HUES6 (cell line): ENCODE results near the gene CAT.

Source experiments
- H3K27ac ChIP-seq: 2 replicates; pipeline ENCODE4 v1.7.0; 2013; ENCODE audit warnings: low read depth, mild to moderate bottlenecking, low read length, inconsistent platforms
- H3K27me3 ChIP-seq: 2 replicates; pipeline ENCODE4 v1.6.1; 2013; ENCODE audit warnings: low read length; ENCODE audit not compliant: control insufficient read depth, insufficient read depth
- H3K36me3 ChIP-seq: 2 replicates; pipeline ENCODE4 v1.6.1; 2013; ENCODE audit warnings: low read length; ENCODE audit not compliant: control insufficient read depth, insufficient read depth
- H3K4me1 ChIP-seq: 2 replicates; pipeline ENCODE4 v1.6.1; 2013; ENCODE audit warnings: low read length; ENCODE audit not compliant: control insufficient read depth, insufficient read depth
- H3K4me3 ChIP-seq: 2 replicates; pipeline ENCODE4 v1.5.1; 2013; ENCODE audit warnings: low read depth, low read length
- H3K9ac ChIP-seq: one replicate; pipeline ENCODE4 v1.6.1; 2013; ENCODE audit warnings: mild to moderate bottlenecking, low read length
- H3K9me3 ChIP-seq: 2 replicates; pipeline ENCODE4 v1.6.1; 2013; ENCODE audit warnings: low read depth, low read length; ENCODE audit not compliant: control insufficient read depth, insufficient read depth

The CAT gene

GRCh38 chr11:34445956-34446355, 7.2 kb downstream of the CAT start:
- Histone ChIP-seq H3K4me3 (no peak overlapping the region), H3K4me1 (no peaks in the 10 kb centered on the region), H3K9me3 (0 out of 2 replicates have a peak, but pooled peaks cover 4% of the 10 kb centered on the region), H3K27me3 (no peaks in the 10 kb centered on the region), H3K27ac (no peak overlapping the region), H3K36me3 (no peaks in the 10 kb centered on the region), H3K9ac (no peak overlapping the region)

GRCh38 chr11:34446386-34446785, 7.7 kb downstream of the CAT start:
- Histone ChIP-seq H3K27me3 (no peaks in the 10 kb centered on the region), H3K4me3 (no peak overlapping the region), H3K9ac (no peak overlapping the region), H3K36me3 (no peaks in the 10 kb centered on the region), H3K27ac (no peak overlapping the region), H3K4me1 (no peaks in the 10 kb centered on the region), H3K9me3 (0 out of 2 replicates have a peak, but pooled peaks cover 2% of the 10 kb centered on the region)

- Histone ChIP-seq H3K9me3 (no peaks in the 10 kb centered on the region), H3K27me3 (no peaks in the 10 kb centered on the region), H3K9ac (no peak overlapping the region), H3K4me3 (no peak overlapping the region), H3K27ac (no peak overlapping the region), H3K4me1 (no peaks in the 10 kb centered on the region), H3K36me3 (no peaks in the 10 kb centered on the region)
These were observed 8.3 kb downstream of the CAT start for GRCh38 chr11:34447044-34447443.

- no peaks in the 10 kb centered on the region for H3K9me3 ChIP-seq
- H3K36me3 ChIP-seq, result no peaks in the 10 kb centered on the region
- H3K9ac ChIP-seq, result no peak overlapping the region
- H3K27ac ChIP-seq, result no peak overlapping the region
- H3K4me1 ChIP-seq, result no peaks in the 10 kb centered on the region
- H3K4me3 ChIP-seq, result no peak overlapping the region
- no peaks in the 10 kb centered on the region for H3K27me3 ChIP-seq
These were observed 9.7 kb downstream of the CAT start for GRCh38 chr11:34448223-34448994.

- H3K4me3 ChIP-seq, result no peak overlapping the region
- no peak overlapping the region for H3K9ac ChIP-seq
- H3K4me1 ChIP-seq, result no peaks in the 10 kb centered on the region
- H3K27me3 ChIP-seq, result no peaks in the 10 kb centered on the region
- no peaks in the 10 kb centered on the region for H3K36me3 ChIP-seq
- no peaks in the 10 kb centered on the region for H3K9me3 ChIP-seq
- no peak overlapping the region for H3K27ac ChIP-seq
These were observed 10.3 kb downstream of the CAT start for GRCh38 chr11:34449013-34449412.

GRCh38 chr11:34451053-34451452, 12.3 kb downstream of the CAT start:
- Histone ChIP-seq H3K27me3 (no peaks in the 10 kb centered on the region), H3K4me1 (no peaks in the 10 kb centered on the region), H3K36me3 (no peaks in the 10 kb centered on the region), H3K27ac (no peak overlapping the region), H3K4me3 (no peak overlapping the region), H3K9me3 (no peaks in the 10 kb centered on the region), H3K9ac (no peak overlapping the region)

GRCh38 chr11:34454308-34455032, 15.7 kb downstream of the CAT start:
- H3K4me1 ChIP-seq, result peaks cover 8% of the 10 kb centered on the region
- no peaks in the 10 kb centered on the region for H3K36me3 ChIP-seq
- no peak overlapping the region for H3K9ac ChIP-seq
- H3K27me3 ChIP-seq, result no peaks in the 10 kb centered on the region
- H3K9me3 ChIP-seq, result no peaks in the 10 kb centered on the region
- H3K4me3 ChIP-seq, result no peak overlapping the region
- no peak overlapping the region for H3K27ac ChIP-seq

- Histone ChIP-seq H3K27ac (no peak overlapping the region), H3K27me3 (no peaks in the 10 kb centered on the region), H3K36me3 (no peaks in the 10 kb centered on the region), H3K4me1 (peaks cover 8% of the 10 kb centered on the region), H3K9me3 (no peaks in the 10 kb centered on the region), H3K4me3 (no peak overlapping the region), H3K9ac (no peak overlapping the region)
These were observed 18.9 kb downstream of the CAT start for GRCh38 chr11:34457607-34458006.

GRCh38 chr11:34458525-34458924, 19.8 kb downstream of the CAT start:
- Histone ChIP-seq H3K36me3 (no peaks in the 10 kb centered on the region), H3K9me3 (no peaks in the 10 kb centered on the region), H3K27ac (no peak overlapping the region), H3K4me1 (peaks cover 8% of the 10 kb centered on the region), H3K4me3 (no peak overlapping the region), H3K9ac (no peak overlapping the region), H3K27me3 (no peaks in the 10 kb centered on the region)

- Histone ChIP-seq H3K9me3 (no peaks in the 10 kb centered on the region), H3K36me3 (no peaks in the 10 kb centered on the region), H3K27ac (no peak overlapping the region), H3K4me3 (no peak overlapping the region), H3K4me1 (peaks cover 8% of the 10 kb centered on the region), H3K27me3 (no peaks in the 10 kb centered on the region), H3K9ac (no peak overlapping the region)
These were observed 20.9 kb downstream of the CAT start for GRCh38 chr11:34459507-34460162.

- Histone ChIP-seq H3K27ac (no peak overlapping the region), H3K36me3 (no peaks in the 10 kb centered on the region), H3K9ac (no peak overlapping the region), H3K9me3 (no peaks in the 10 kb centered on the region), H3K4me1 (peaks cover 8% of the 10 kb centered on the region), H3K4me3 (no peak overlapping the region), H3K27me3 (no peaks in the 10 kb centered on the region)
These were observed 21.5 kb downstream of the CAT start for GRCh38 chr11:34460278-34460677.
